Fibroblast of lung (primary cell): ENCODE data around the gene ACOT7.

Experiments
- EZH2 ChIP-seq: IDR thresholded peaks from 2 replicates; pipeline ENCODE4 v1.5.1; 2012; ENCODE audit warnings: low read length, control low read depth, mild to moderate bottlenecking; ENCODE audit errors: missing control alignments
- TF ChIP-seq, protein P1 (sequence below), 2 donors: IDR thresholded peaks in 1 of 2; conservative IDR thresholded peaks in 1 of 2; 1 replicate in 1 of 2; 2 replicates in 1 of 2; pipeline ENCODE4 v1.5.1; 2011 to 2012; ENCODE audit warnings: low read length in 2 of 2, control low read depth in 1 of 2, inconsistent platforms in 1 of 2, low read depth in 1 of 2, mild to moderate bottlenecking in 1 of 2

DNA sequence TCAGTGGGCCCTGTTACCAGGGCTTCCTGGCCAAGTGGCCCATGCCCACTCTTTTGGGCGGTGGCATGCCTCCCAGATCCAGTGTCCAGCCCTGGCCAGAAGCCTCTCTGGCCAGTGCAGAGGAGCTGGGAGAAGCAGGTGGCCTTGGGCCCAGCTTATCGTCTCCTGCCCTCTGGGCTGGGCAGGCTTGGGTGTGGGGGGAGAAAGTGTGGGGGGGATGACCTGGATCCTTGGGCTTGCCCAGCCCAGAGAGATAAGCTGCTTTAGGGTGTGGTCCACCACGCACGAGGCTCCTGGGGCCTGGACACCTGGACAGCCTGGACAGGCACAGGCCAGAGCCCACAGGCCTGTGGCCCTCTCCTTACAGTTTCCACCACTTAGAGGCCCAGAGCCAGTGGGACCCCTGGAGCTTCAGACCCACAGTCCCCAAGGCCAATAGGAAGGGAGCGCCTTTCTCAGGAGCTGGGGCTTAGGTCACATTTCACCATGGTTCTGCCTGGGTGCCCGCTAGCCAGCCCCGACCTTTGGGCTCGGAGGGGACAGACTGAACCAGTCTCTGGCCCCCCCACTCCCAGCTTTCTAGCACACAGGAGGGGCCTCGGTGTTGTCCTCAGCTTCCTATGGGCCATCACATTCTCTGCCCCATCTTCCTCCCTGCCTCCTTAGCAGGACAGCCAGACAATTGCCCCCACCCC, 32.9 kb upstream of the ACOT7 start:
- TF ChIP-seq, protein P1, sequence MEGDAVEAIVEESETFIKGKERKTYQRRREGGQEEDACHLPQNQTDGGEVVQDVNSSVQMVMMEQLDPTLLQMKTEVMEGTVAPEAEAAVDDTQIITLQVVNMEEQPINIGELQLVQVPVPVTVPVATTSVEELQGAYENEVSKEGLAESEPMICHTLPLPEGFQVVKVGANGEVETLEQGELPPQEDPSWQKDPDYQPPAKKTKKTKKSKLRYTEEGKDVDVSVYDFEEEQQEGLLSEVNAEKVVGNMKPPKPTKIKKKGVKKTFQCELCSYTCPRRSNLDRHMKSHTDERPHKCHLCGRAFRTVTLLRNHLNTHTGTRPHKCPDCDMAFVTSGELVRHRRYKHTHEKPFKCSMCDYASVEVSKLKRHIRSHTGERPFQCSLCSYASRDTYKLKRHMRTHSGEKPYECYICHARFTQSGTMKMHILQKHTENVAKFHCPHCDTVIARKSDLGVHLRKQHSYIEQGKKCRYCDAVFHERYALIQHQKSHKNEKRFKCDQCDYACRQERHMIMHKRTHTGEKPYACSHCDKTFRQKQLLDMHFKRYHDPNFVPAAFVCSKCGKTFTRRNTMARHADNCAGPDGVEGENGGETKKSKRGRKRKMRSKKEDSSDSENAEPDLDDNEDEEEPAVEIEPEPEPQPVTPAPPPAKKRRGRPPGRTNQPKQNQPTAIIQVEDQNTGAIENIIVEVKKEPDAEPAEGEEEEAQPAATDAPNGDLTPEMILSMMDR (conservative IDR thresholded peaks at IDR 0.05 in 1 of 2, IDR thresholded peaks at IDR 0.05 in 1 of 2; ENCODE audit: low read depth in 1 of 2, low read length in 2 of 2): no peak
- no peak for TF ChIP-seq EZH2
